Endothelial cell of umbilical vein (primary cell): Measurements from ENCODE around the gene DMBX1.

ENCODE experiments used
- CTCF ChIP-seq, 2 donors: IDR thresholded peaks; 1 replicate in 1 of 2; 2 replicates in 1 of 2; pipeline ENCODE4 v1.5.1; 2011; ENCODE audit warnings: low read length in 2 of 2, mild to moderate bottlenecking in 2 of 2, moderate library complexity in 2 of 2, control low read depth in 1 of 2, inconsistent platforms in 1 of 2, low read depth in 1 of 2; ENCODE audit not compliant: insufficient read depth in 1 of 2; ENCODE audit errors: extremely low read depth in 1 of 2
- EZH2 ChIP-seq: IDR thresholded peaks from 2 replicates; pipeline ENCODE4 v1.6.1; 2012; ENCODE audit warnings: borderline replicate concordance, low read depth, mild to moderate bottlenecking, moderate library complexity, low read length, inconsistent platforms; ENCODE audit not compliant: severe bottlenecking
- FOS ChIP-seq: IDR thresholded peaks from 2 replicates; pipeline ENCODE4 v1.6.1; 2011; ENCODE audit warnings: mild to moderate bottlenecking, low read length, moderate library complexity, borderline replicate concordance; ENCODE audit not compliant: insufficient read depth
- GATA2 ChIP-seq: IDR thresholded peaks from 2 replicates; pipeline ENCODE4 v1.7.0; 2011; ENCODE audit warnings: low read depth, mild to moderate bottlenecking, moderate library complexity, mixed read lengths, low read length; ENCODE audit not compliant: insufficient read length, insufficient read depth
- JUN ChIP-seq: IDR thresholded peaks from 2 replicates; pipeline ENCODE4 v1.6.1; 2011; ENCODE audit warnings: borderline replicate concordance, low read depth; ENCODE audit not compliant: insufficient read length, insufficient read depth
- MAX ChIP-seq: IDR thresholded peaks from 2 replicates; pipeline ENCODE4 v1.6.1; 2011; ENCODE audit not compliant: insufficient read depth, insufficient read length
- MYC ChIP-seq: IDR thresholded peaks from one replicate; pipeline ENCODE4 v1.6.1; 2011; ENCODE audit warnings: mild to moderate bottlenecking, low read depth, low read length
- POLR2A ChIP-seq: IDR thresholded peaks from 2 replicates; pipeline ENCODE4 v1.6.1; 2012; ENCODE audit warnings: low read depth, mild to moderate bottlenecking, control low read depth, low read length
- POLR2AphosphoS5 ChIP-seq: IDR thresholded peaks from 2 replicates; pipeline ENCODE4 v1.6.1; 2012; ENCODE audit warnings: low read depth, mild to moderate bottlenecking, control low read depth, low read length, moderate library complexity; ENCODE audit not compliant: insufficient read depth

GRCh38 chr1:46489638-46490405 lies at the start of gene DMBX1:
- TF ChIP-seq CTCF (IDR thresholded peaks at IDR 0.05; ENCODE audit: extremely low read depth in 1 of 2, insufficient read depth in 1 of 2, low read depth in 1 of 2, low read length in 2 of 2) (no peak), POLR2A (no peak), EZH2 (peak; percentile 42), JUN (no peak), POLR2AphosphoS5 (no peak), MYC (no peak), FOS (no peak), MAX (no peak), GATA2 (no peak)
